NCI-H1105 (cell line): ENCODE results near the gene RAD51B.
A peak's percentile ranks its signal among the peaks of the same experiment; 100 is the strongest.

ENCODE experiments used
- DNase-seq: peaks from one replicate; lab custom pipeline; 2025; lab: John Stamatoyannopoulos, UW

RAD51B gene

DNA sequence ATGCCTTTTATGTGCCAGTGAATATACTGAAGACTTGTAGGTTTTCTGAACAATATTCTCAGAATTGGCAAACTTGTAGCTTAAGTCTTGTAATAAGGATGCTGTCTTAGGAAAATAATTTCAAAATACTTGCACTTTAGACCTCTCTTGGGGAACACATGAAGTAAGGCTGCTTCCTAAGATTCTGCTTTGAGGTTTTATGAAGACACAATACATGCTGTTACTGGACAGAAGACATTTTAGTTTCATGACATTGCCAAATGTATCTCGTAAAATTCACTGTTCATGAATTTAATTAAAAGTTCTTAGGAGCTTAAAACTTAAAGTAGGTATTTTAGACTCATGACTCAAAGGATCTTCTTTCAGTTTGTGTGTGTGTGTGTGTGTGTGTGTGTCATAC, 80.7 kb downstream of the RAD51B start:
- DNase-seq = no peak

DNA sequence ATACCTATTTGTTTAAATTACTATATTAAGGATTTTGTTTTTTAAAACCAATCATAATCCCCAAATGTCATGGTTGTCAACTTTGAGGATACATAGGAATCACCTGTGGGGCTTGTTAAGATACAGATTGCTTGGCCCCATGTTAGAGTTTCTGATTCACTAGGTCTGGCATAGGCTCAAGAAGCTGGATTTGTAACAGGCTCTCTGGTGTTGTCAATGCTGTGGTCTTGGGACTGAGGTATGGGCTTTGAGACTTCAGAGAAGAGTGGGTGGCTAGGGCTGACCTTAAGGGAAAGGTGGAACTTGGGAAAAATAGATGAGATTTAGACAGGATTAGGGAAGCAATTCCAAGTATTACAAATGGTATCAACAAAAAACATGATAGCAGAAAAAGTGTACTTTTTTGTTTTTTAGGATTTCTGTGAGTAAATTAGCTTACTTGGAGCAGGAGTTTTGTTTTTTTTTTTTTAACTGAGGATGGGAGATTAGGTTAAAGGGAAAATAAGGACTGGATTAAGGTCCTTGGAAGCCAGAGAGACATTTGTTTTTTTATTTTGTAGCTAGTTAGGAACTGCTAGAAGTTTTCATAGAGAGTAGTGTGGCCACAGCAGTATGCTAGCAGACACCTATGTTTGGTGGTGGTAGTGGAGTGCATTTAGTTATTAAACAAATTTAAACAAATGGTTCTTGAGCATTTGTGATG, 88.6 kb downstream of the RAD51B start:
- no peak for DNase-seq

- no peak for DNase-seq
These were observed 92.0 kb downstream of the RAD51B start for GRCh38 chr14:67911562-67911961.

GRCh38 chr14:67916430-67916829, 96.9 kb downstream of the RAD51B start:
- DNase-seq = no peak

GRCh38 chr14:67917006-67917405, 97.4 kb downstream of the RAD51B start:
- DNase-seq = no peak

DNA sequence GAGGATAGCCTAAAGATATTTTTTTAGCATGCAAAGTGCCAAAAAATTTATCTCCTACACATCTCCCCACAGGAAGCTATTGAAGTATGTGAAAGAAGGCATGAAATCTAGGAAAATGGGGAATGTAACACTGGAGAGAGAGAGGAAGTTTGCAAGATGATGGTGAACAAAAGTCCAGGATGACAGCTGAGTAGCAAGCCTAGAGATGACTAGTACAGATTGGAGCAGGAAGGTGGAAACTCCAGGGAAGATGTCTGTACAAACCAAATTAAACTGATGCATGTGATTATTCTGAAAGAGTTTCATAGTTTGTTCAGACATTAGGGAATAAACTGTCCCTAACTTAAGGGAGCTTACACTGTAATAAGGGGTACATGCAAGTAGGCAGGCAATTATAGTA, 99.3 kb downstream of the RAD51B start:
- DNase-seq = no peak

DNA sequence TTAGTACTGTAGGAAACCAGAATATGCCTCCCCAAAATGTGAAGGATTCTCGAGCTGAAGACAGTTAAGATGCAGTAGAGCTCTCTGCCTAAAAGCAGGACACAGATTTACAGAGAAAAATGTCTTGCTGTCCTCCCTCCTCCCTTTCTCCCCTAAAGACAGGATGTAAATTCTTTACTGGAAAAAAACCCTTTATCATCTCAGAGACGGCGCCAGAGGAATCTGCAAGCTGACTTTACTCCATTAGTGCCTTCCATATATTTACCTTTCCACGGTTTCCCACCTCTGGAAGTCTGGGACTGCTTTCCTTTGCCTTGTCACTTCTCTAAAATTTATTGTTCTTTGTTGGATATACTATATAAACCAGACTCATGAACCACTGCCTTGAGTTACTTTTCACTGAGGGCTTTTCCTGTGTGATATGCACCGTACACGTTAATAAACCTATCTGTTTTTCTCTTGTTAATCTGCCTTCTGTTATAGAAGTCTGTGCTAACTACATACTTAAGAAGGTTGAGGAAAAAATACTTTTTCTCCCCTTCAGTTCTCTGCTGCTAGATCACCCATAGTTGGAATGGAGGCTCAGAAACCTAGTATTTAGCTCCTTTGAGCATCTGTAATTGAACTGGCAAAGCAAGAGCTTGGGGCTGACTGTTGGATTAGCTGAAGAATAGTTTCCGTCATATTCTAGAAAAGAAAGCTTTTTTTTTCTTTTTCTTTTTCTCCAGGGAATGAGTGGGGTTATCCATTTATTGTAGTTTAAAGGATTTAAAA, 99.9 kb downstream of the RAD51B start:
- DNase-seq = no peak

DNA sequence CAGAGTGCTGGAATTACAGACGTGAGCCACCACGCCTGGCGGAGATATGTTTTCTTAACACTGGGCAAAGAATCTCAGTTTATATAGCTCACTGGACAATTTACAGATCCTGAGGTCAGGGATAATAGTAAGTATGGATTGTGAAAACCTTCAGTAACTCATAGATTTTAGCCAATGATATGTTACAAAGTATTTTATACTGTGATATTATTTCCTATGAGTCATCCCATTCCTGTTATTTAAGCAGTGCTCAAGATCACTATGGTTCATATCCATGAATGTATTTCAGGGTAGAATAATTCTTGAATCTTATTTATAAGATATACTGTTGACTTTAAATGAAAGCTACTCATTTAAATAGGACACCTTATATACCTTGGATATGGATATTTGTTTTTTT, 107.2 kb downstream of the RAD51B start:
- DNase-seq = no peak

- no peak for DNase-seq
These were observed 107.7 kb downstream of the RAD51B start for GRCh38 chr14:67927244-67927643.

DNA sequence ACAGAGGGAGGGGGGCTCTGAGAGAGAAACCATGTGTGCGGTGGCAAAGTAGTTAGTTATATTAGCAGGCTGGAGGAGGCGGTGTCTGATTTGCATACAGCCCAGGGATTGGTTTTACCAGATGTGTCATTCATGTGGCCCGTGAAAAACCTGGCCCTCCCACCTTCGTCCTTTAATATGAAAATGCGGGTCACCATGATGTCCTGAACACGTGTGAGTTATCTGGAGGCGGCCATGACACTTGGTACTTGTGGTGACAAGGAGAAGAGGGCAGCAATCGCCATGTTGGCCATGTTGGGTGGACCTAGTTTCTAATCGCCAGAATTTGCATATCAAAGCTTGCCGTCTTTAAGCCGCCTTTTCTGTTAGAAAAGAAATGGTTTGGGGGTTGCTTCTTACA, 108.8 kb downstream of the RAD51B start:
- no peak for DNase-seq

DNA sequence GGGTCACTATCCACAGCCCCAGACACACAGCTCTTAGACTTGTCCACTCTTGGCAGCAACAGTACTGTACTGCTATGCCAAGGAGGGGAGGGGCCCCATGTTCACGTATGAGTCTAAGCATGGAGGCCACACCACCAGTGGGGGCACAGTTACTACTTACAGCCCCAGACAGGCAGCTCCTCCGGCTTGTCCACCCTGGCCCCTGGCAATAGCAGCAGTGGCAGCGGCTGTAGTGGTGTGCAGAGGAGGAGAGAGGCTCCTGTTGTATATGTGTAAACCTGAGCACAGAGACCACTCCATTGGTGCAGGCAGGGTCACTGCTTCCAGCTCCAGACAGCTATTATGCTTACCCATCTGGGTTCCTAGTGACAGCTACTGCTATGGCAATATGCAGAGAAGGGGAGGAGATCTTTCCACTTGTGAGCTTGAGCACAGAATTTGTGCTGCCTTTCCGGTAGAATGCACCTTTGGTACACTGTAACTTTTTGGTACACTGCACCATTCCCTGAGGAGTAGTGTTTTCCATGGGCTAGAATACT, 113.2 kb downstream of the RAD51B start:
- DNase-seq = no peak

GRCh38 chr14:67933266-67933665, 113.7 kb downstream of the RAD51B start:
- DNase-seq = no peak

DNA sequence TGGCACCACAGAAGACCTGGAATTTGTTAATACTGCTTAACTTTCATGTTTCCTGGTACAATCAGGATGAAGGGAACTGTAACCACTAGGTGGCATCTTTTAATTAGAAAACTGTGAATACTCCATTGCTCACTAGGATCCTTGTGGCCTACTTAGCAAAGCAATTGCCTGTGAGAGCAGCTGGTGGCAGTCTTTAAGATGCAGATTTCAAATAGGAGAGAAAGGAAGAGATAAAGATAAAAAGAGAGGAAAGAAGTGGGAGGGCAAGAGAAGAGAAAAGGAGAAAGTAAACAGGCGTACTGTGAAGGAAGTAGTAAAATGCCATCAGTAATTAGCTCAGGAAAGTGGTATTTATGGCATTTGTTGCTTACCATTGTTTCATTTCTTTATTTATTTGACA, 114.5 kb downstream of the RAD51B start:
- DNase-seq = peak; percentile 70

- no peak for DNase-seq
These were observed 115.3 kb downstream of the RAD51B start for GRCh38 chr14:67934862-67935261.

- DNase-seq = no peak
These were observed 115.8 kb downstream of the RAD51B start for GRCh38 chr14:67935371-67935770.

DNA sequence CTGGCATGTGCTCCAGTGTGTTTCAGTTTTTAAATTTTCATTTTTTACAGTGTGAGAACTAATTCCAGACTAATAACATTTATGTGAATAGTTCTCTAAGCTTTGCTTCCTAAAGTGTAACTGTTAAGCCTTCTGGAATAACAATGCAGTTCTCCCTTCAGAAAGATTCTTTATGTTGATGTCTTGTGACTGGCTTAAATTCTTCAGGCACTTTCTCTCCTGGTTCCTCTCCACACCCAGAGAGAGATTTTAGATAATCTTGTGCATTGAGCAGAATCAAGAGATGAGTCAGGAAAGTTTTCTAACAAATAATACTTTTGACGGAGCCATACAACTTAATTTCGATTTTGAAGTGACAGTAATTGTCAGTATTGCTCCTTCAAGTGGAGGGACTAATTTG, 118.5 kb downstream of the RAD51B start:
- no peak for DNase-seq

GRCh38 chr14:67940486-67941455, 121.2 kb downstream of the RAD51B start:
- DNase-seq = no peak

GRCh38 chr14:67941456-67942018, 122.0 kb downstream of the RAD51B start:
- no peak for DNase-seq

DNA sequence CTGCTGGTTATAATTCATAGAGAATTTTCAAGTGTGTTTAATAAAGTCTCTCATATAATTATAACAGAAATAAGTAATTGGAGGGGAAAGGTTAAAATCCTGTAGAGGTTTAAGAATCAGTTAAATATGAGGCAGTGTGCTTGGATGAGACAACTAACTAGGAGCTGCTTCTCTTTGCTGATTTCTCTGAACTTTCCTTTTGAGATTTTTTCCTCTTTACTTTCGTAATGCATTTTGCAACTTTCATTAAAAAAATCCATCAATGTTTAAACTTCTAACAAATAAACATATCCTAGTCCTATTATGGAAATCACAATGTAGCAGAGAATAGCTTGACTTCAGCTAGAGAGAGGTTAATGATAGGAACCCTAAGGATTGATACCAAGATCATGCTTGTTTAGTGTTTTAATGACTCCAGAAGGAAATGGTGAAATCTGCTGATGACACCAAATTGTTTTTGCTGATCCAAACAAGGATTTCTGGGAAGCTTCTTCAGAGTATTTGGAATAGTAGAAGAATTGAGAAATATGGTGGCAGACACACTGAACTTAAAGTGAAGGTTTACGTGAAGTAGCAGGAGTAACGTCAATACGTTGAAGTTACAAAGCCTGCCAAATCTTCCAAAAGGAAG, 122.6 kb downstream of the RAD51B start:
- no peak for DNase-seq

GRCh38 chr14:67943947-67944346, 124.4 kb downstream of the RAD51B start:
- peak; percentile 66 for DNase-seq

DNA sequence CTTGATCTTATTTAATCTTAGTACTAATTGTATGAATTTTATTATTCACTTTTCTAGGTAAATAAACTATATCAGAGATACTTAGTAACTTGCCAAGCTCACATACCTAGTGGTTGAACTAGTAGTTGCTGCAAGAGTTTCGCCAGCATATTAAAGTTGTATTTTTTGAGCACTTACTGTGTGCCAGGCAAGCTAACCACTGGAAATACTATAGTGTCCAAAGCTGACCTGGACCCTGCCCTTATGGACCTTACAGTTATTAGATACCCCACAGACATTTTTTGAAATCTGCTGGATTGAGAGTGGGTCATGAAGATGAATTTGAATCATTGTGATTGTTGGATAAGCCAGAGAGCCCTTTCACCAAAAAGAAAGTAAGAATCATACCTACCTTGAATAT, 125.0 kb downstream of the RAD51B start:
- DNase-seq = no peak
